Left forelimb (tissue), 1 donor: Measurements from ENCODE around the gene LAT.
"Not testable (repeated sequence)": the region's sequence is repeated elsewhere in the genome, so short reads cannot be mapped to it uniquely, and the experiment has no call there.

Experiments
- DNase-seq: peaks from one replicate; pipeline ENCODE4 v3.0.0-alpha.2; 2018; ENCODE audit warnings: low spot score

The LAT gene

GRCh38 chr16:28977703-28978662 lies 6.9 kb upstream of the LAT start:
- no peak for DNase-seq

GRCh38 chr16:28980330-28980729 lies 4.5 kb upstream of the LAT start:
- DNase-seq: not testable (repeated sequence)

- no peak for DNase-seq
Measured at GRCh38 chr16:28980929-28981328, 3.9 kb upstream of the LAT start.

GRCh38 chr16:28981517-28981916 lies 3.3 kb upstream of the LAT start:
- DNase-seq: no peak

- DNase-seq: no peak
Measured at GRCh38 chr16:28982418-28982817, 2.4 kb upstream of the LAT start.

GRCh38 chr16:28982949-28983348 lies 1.9 kb upstream of the LAT start:
- no peak for DNase-seq

GRCh38 chr16:28983644-28984043 lies 1.2 kb upstream of the LAT start:
- DNase-seq: no peak

GRCh38 chr16:28984091-28984490 lies 761 bp upstream of the LAT start:
- no peak for DNase-seq

- no peak for DNase-seq
Measured at GRCh38 chr16:28985211-28986041, 574 bp downstream of the LAT start.

GRCh38 chr16:28986046-28986445 lies 1.2 kb downstream of the LAT start:
- no peak for DNase-seq

GRCh38 chr16:28986492-28986891 lies 1.6 kb downstream of the LAT start:
- no peak for DNase-seq

- DNase-seq: no peak
Measured at GRCh38 chr16:28987170-28987853, 2.5 kb downstream of the LAT start.

- DNase-seq: no peak
Measured at GRCh38 chr16:28989363-28989762, 4.5 kb downstream of the LAT start.

- no peak for DNase-seq
Measured at GRCh38 chr16:28990375-28991040, 5.7 kb downstream of the LAT start.

GRCh38 chr16:28991687-28992086 lies 6.8 kb downstream of the LAT start:
- no peak for DNase-seq

GRCh38 chr16:28992496-28992895 lies 7.6 kb downstream of the LAT start:
- no peak for DNase-seq

- DNase-seq: no peak
Measured at GRCh38 chr16:28998837-28999236, 14.0 kb downstream of the LAT start.

GRCh38 chr16:28999577-28999976 lies 14.7 kb downstream of the LAT start:
- DNase-seq: no peak

GRCh38 chr16:29000019-29000418 lies 15.2 kb downstream of the LAT start:
- no peak for DNase-seq

GRCh38 chr16:29004496-29005139 lies 19.8 kb downstream of the LAT start:
- DNase-seq: not testable (repeated sequence)
